Coronary artery (tissue), 2 donors: ENCODE results near the gene PPP1R26.
"Not testable (repeated sequence)": the region's sequence is repeated elsewhere in the genome, so short reads cannot be mapped to it uniquely, and the experiment has no call there.

ENCODE experiments used
- DNase-seq: peaks from one replicate; pipeline ENCODE4 v3.0.0-alpha.2; 2017; ENCODE audit warnings: low spot score
- H3K27ac ChIP-seq, 2 donors: fragments of 200-600 bp; sonication (generic); one replicate each; pipeline ENCODE4 v1.5.1; 2016 to 2019
- H3K4me3 ChIP-seq: fragments of 200-600 bp; sonication (generic); 2 replicates; pipeline ENCODE4 v1.5.1; 2016; ENCODE audit warnings: mild to moderate bottlenecking, moderate library complexity
- CTCF ChIP-seq: fragments of 200-600 bp; sonication (generic); IDR thresholded peaks from one replicate; pipeline ENCODE4 v1.5.1; 2019; ENCODE audit warnings: antibody characterized with exemption

The PPP1R26 gene

DNA sequence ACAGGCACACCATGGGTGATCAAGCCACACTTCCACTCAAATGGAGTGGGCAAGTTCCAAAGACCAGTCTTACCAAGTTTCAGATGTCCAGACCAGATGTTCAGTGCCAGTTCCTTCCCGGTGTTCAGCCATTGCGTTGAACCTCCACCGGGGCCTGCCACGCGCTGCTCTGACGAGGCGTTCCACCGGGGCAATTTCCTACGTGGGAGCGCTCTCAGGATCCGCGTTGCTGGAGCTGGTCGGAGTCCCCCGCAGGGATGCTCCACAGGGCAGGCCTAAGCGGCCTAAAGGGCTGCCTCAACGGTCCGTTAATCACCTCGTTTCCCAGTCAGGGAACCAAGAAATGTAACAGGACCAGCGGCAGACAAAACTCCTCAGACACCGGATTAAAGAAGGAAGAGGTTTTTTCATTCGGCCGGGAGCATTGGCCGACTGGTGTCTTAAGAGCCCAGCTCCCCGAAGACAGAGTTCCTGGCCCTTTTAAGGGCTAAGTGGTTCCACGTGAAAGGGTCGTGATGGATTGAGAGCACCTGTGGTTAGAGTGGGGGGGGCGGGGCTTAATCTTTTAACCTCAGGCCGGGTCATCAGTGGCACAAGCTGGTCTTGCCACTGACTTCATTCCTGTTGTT, 35.7 kb upstream of the PPP1R26 start:
- Histone ChIP-seq H3K4me3 (no peak overlapping the region), H3K27ac (no peak overlapping the region)
- TF ChIP-seq CTCF = no peak
- no peak for DNase-seq

GRCh38 chr9:135447126-135447525, 32.5 kb upstream of the PPP1R26 start:
- TF ChIP-seq CTCF = no peak
- Histone ChIP-seq H3K27ac (no peak overlapping the region), H3K4me3 (no peak overlapping the region)
- no peak for DNase-seq

DNA sequence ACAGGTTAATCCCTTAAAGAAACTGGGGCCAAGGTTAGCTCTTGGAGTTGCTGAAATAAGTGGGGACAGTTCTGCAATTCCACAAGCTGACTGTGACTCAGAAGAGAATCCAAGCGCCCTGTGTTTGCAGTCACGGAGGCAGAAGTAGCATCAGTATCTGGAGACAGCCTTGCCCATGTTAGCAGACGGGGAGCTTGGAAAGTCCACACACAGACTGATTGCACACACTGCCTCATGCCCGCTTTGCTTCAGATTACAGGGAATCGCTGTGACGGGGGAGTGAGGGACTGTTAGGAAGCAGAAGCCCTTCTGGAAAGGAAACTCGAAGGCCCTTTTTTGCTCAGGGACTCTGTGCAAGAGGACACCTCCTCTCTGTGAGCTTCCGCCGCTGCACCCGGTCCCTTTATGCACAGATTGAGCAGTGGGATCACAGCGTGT, 30.9 kb upstream of the PPP1R26 start:
- DNase-seq = no peak
- H3K4me3 ChIP-seq = no peak overlapping the region
- TF ChIP-seq CTCF = no peak
- H3K27ac ChIP-seq = no peak overlapping the region

GRCh38 chr9:135449532-135449931, 30.1 kb upstream of the PPP1R26 start:
- not testable (repeated sequence) for H3K4me3 ChIP-seq, H3K27ac ChIP-seq, DNase-seq

GRCh38 chr9:135450956-135451355, 28.6 kb upstream of the PPP1R26 start:
- H3K4me3 ChIP-seq = no peak overlapping the region
- TF ChIP-seq CTCF = no peak
- H3K27ac ChIP-seq = no peak overlapping the region
- DNase-seq = no peak

GRCh38 chr9:135451909-135452308, 27.7 kb upstream of the PPP1R26 start:
- not testable (repeated sequence) for DNase-seq, H3K4me3 ChIP-seq, H3K27ac ChIP-seq

- H3K27ac ChIP-seq = no peak overlapping the region
- H3K4me3 ChIP-seq = no peak overlapping the region
- TF ChIP-seq CTCF = no peak
- no peak for DNase-seq
These were observed 24.8 kb upstream of the PPP1R26 start for GRCh38 chr9:135454737-135455136.

- no peak for TF ChIP-seq CTCF
- Histone ChIP-seq H3K27ac (no peak overlapping the region), H3K4me3 (no peak overlapping the region)
- no peak for DNase-seq
These were observed 24.1 kb upstream of the PPP1R26 start for GRCh38 chr9:135455401-135456030.
